Measurements from ENCODE around the gene CDO1. TPM values are rescaled to one million over a fixed set of nuclear protein-coding genes. Genes with fewer than 3 reads are reported as not detected.

Gene CDO1
- total and polyA plus RNA-seq, 3 donors from 2014 or later: 31.6 to 45.0 (median 41.3) TPM

DNA sequence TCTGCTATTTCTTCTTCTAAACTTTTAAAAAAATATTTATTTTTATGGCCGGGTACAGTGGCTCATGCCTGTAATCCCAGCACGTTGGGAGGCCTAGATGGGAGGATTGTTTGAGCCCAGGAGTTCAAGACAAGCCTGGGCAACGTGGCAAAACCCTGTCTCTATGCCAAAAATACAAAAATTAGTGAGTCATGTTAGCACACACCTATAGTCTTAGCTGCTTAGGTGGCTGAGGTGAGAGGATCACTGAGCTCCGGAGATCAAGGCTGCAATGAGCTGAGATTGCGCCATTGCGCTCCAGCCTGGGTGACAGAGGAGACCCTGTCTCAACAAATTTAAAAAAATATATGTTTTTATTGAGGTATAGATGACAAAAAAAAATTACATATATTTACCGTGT is 30.8 kb upstream of the CDO1 start:
- no peaks in the 10 kb centered on the region for H3K36me3 ChIP-seq (ENCODE audit: low read depth, missing control alignments)

DNA sequence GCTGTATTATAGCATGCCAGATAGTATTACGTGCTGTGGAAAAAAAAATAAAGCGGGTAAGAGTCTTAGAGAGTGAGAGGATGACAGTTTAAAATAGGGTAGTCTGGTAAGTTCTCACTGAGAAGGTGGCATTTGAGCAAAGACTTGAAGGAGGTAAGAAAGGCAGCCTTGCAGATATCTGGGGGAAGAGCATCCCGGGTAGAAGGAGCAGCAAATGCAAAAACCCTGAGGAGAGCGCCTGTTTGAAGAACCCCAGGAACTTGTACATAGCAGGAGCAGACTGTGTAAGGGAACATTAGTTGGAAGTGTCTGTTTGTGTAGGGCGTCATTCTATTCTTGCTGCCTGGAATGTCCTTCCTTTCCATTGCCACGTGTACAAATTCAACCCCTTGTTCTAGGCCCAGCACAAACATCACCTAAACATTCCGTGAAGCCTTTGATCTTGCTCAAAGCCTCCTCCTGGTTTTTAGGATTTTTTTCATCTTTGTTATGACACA is 27.9 kb upstream of the CDO1 start:
- DNase-seq: no peak
- H3K27me3 ChIP-seq: no peaks in the 10 kb centered on the region
- no peaks in the 10 kb centered on the region for H3K9me3 ChIP-seq
- no peak overlapping the region for H3K27ac ChIP-seq
- no peaks in the 10 kb centered on the region for H3K36me3 ChIP-seq (ENCODE audit: low read depth, missing control alignments)
- intact Hi-C loops (cut with DNase I; ENCODE audit: low total_unique reads): no loop called here
- TF ChIP-seq, protein P1, sequence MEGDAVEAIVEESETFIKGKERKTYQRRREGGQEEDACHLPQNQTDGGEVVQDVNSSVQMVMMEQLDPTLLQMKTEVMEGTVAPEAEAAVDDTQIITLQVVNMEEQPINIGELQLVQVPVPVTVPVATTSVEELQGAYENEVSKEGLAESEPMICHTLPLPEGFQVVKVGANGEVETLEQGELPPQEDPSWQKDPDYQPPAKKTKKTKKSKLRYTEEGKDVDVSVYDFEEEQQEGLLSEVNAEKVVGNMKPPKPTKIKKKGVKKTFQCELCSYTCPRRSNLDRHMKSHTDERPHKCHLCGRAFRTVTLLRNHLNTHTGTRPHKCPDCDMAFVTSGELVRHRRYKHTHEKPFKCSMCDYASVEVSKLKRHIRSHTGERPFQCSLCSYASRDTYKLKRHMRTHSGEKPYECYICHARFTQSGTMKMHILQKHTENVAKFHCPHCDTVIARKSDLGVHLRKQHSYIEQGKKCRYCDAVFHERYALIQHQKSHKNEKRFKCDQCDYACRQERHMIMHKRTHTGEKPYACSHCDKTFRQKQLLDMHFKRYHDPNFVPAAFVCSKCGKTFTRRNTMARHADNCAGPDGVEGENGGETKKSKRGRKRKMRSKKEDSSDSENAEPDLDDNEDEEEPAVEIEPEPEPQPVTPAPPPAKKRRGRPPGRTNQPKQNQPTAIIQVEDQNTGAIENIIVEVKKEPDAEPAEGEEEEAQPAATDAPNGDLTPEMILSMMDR (IDR thresholded peaks at IDR 0.05): no peak
- TF ChIP-seq POLR2A (IDR thresholded peaks at IDR 0.05): no peak
- H3K4me3 ChIP-seq: no peak overlapping the region
- WGBS, 2 donors: 53 to 63% methylated on average over 7 of the region's 7 CpGs
- H3K4me1 ChIP-seq: peaks cover 19% of the 10 kb centered on the region

More for the DNA sequence above, 30.8 kb upstream of the CDO1 start:
- intact Hi-C loops (cut with DNase I; ENCODE audit: low total_unique reads): no loop called here
- TF ChIP-seq, protein P1 (IDR thresholded peaks at IDR 0.05): no peak
- no peak for TF ChIP-seq POLR2A (IDR thresholded peaks at IDR 0.05)
- Histone ChIP-seq H3K4me3 (no peak overlapping the region), H3K27me3 (no peaks in the 10 kb centered on the region), H3K4me1 (peaks cover 21% of the 10 kb centered on the region), H3K27ac (no peak overlapping the region), H3K9me3 (no peaks in the 10 kb centered on the region)
- no peak for DNase-seq
- 91 to 92% methylated on average over 7 of the region's 7 CpGs for WGBS, 2 donors

DNA sequence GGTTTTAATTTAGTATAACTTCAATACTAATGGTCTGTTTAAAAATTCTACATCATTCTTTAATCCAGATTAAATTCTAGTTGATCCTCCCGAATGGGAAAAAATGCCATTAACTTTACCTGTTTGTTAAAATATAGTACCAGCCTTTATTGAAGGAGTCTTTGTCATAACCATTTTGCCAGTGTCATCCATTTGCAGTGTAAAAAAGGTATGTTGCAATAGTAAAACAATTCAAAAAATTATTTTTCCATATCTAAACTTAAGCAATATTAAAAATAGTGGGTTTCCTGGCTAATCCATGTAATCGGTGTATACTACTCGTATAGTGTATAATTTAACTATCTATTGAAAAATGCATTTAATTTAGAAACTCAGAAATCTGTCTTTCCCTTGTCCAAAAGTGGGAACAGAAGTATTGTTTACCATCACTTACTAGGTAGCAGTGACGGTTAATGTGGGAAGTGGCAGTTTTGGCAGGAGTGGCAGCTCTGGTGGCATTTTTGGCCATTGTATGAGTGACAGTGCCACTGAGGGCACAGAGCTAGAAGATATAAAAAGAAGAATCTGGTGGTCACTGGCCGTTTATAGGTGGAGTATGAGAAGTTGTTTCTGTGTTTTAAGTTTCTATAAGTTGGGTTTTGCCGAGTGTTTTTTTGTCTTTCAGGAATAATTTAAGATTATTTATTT is 27.1 kb upstream of the CDO1 start:
- Histone ChIP-seq H3K9me3 (no peaks in the 10 kb centered on the region), H3K27me3 (no peaks in the 10 kb centered on the region), H3K27ac (peak overlapping the region in 1 of 2 donors; percentile 93), H3K4me3 (no peak overlapping the region), H3K4me1 (peaks cover 21% of the 10 kb centered on the region), H3K36me3 (ENCODE audit: low read depth, missing control alignments) (no peaks in the 10 kb centered on the region)
- no peak for DNase-seq
- no peak for TF ChIP-seq POLR2A (IDR thresholded peaks at IDR 0.05)
- TF ChIP-seq, protein P1 (IDR thresholded peaks at IDR 0.05): no peak
- 51 to 53% methylated on average over 6 of the region's 6 CpGs for WGBS, 2 donors
- intact Hi-C loops (cut with DNase I; ENCODE audit: low total_unique reads): no loop called here

DNA sequence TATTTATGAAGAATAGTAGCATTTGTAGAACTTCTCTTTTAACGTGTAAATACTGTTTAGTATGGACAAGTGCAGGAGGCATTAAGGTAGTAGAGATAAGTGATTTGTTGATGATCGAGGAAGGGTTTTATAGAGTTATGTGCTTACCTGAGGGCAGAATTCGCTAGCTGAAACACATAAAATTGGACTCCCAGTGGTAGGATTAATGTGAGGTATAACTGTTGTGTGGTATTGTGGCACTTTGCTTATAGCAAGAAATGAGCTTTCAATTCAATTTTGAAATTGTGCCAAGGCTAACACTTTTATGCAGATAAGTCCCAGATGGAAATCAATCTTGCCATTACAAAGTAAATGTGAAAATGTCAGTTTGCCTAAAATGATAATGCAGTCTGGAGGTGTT is 26.5 kb upstream of the CDO1 start:
- no peaks in the 10 kb centered on the region for H3K36me3 ChIP-seq (ENCODE audit: low read depth, missing control alignments)
- intact Hi-C loops (cut with DNase I; ENCODE audit: low total_unique reads): no loop called here
- WGBS, 2 donors: 16 to 19% methylated on average over 3 of the region's 3 CpGs
- no peak for DNase-seq
- peak overlapping the region; percentile 93 to 97 for H3K27ac ChIP-seq
- TF ChIP-seq, protein P1 (IDR thresholded peaks at IDR 0.05): no peak
- no peak for TF ChIP-seq POLR2A (IDR thresholded peaks at IDR 0.05)
- H3K4me1 ChIP-seq: peaks cover 23% of the 10 kb centered on the region
- no peaks in the 10 kb centered on the region for H3K27me3 ChIP-seq
- H3K9me3 ChIP-seq: no peaks in the 10 kb centered on the region
- H3K4me3 ChIP-seq: peak overlapping the region; percentile 71 to 98

Data from testis (tissue), 3 donors.